GM21423 (cell line): ENCODE results near the gene SOS1.

Experiments used
- ATAC-seq: cut with Tn5 transposase; IDR thresholded peaks from one replicate; pipeline ENCODE4 v1.9.1; 2021; ENCODE audit warnings: mild to moderate bottlenecking, moderate library complexity; ENCODE audit not compliant: unreplicated experiment

SOS1 gene

GRCh38 chr2:38935568-38936172 is 185.2 kb downstream of the SOS1 start:
- no peak for ATAC-seq

DNA sequence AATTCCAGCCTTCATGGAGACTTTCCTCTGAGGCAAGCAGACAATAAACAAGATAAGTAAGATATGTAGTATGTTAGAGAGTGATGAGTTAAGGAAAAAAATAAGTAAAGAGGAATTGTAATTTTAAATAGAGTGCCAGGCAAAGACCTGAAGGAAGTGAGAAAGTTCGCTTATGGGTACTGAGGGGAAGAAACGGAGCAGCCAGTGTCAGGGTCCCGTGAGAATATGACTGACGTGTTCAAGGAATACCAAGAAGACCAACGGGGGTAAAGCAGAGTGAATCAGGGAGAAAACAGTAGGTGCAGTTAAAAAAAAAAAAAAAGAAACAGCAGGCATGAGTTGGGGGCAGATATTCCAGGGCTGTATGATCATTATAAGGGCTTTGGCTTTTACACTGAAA is 186.1 kb downstream of the SOS1 start:
- ATAC-seq = no peak

GRCh38 chr2:38933653-38934052 is 187.2 kb downstream of the SOS1 start:
- ATAC-seq = no peak

DNA sequence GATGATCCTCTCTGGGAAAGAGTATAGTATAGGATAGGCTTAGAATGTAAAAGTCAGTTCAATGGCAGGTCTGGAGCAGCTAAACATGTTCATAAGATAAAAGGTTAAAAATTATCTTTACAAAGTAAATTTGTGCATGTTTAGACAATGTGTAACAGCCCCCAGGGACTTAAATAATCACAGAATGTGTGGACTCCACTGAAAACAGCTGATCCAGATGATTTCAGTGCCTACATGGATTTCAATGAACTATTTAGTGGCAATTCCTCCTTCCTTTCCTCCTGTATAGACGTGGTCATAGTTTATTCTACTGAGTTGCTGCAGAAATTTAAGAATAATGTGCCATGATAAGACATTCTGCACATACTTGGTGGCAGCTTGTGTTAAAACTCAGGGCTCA is 188.3 kb downstream of the SOS1 start:
- no peak for ATAC-seq
